IMR-90 (cell line): Measurements from ENCODE around the gene TRMT2B.

ENCODE experiments used
- CEBPB ChIP-seq: IDR thresholded peaks from 2 replicates; pipeline ENCODE4 v1.6.1; 2012; ENCODE audit warnings: low read depth, low read length, improper control_type of control experiment
- CHD1 ChIP-seq: IDR thresholded peaks from 2 replicates; pipeline ENCODE4 v1.6.1; 2012; ENCODE audit warnings: low read depth, low read length, improper control_type of control experiment
- CTCF ChIP-seq: conservative IDR thresholded peaks from 2 replicates; pipeline ENCODE4 v1.5.1; 2012; ENCODE audit warnings: mild to moderate bottlenecking, low read depth, low read length, improper control_type of control experiment
- MAFK ChIP-seq: IDR thresholded peaks from 2 replicates; pipeline ENCODE4 v1.6.1; 2012; ENCODE audit warnings: low read depth, low read length, improper control_type of control experiment
- MAZ ChIP-seq: IDR thresholded peaks from 2 replicates; pipeline ENCODE4 v1.6.1; 2012; ENCODE audit warnings: low read depth, mild to moderate bottlenecking, low read length, improper control_type of control experiment, moderate library complexity, borderline replicate concordance
- MXI1 ChIP-seq: IDR thresholded peaks from 2 replicates; pipeline ENCODE4 v1.6.1; 2012; ENCODE audit warnings: low read depth, mild to moderate bottlenecking, low read length, moderate library complexity, borderline replicate concordance
- NFE2L2 ChIP-seq: fragments of 150-350 bp; IDR thresholded peaks from 2 replicates; pipeline ENCODE4 v1.6.1; 2016; ENCODE audit warnings: low read depth, mild to moderate bottlenecking, low read length
- POLR2A ChIP-seq: IDR thresholded peaks from 2 replicates; pipeline ENCODE4 v1.6.1; 2012; ENCODE audit warnings: mild to moderate bottlenecking, low read depth, low read length
- RAD21 ChIP-seq: IDR thresholded peaks from 2 replicates; pipeline ENCODE4 v1.6.1; 2012; ENCODE audit warnings: low read length, improper control_type of control experiment
- RCOR1 ChIP-seq: IDR thresholded peaks from 2 replicates; pipeline ENCODE4 v1.6.1; 2012; ENCODE audit warnings: mild to moderate bottlenecking, low read length, improper control_type of control experiment; ENCODE audit not compliant: insufficient replicate concordance
- RFX5 ChIP-seq: IDR thresholded peaks from 2 replicates; pipeline ENCODE4 v1.8.0; 2012; ENCODE audit warnings: low read depth, mild to moderate bottlenecking, low read length, moderate library complexity
- SMC3 ChIP-seq: fragments of 150-350 bp; IDR thresholded peaks from 2 replicates; pipeline ENCODE4 v1.6.1; 2016; ENCODE audit warnings: low read depth, mild to moderate bottlenecking, antibody characterized with exemption, low read length, moderate library complexity
- USF2 ChIP-seq: fragments of 150-350 bp; IDR thresholded peaks from 2 replicates; pipeline ENCODE4 v1.6.1; 2017; ENCODE audit warnings: mild to moderate bottlenecking, antibody characterized with exemption, low read length, low read depth

- TF ChIP-seq CTCF: no peak
- no peak for TF ChIP-seq MAFK
- TF ChIP-seq MAZ: no peak
- TF ChIP-seq USF2: no peak
- TF ChIP-seq MXI1: no peak
- no peak for TF ChIP-seq POLR2A
- no peak for TF ChIP-seq NFE2L2
- no peak for TF ChIP-seq RCOR1
- no peak for TF ChIP-seq CHD1
- no peak for TF ChIP-seq SMC3
- no peak for TF ChIP-seq RFX5
- TF ChIP-seq CEBPB: no peak
- TF ChIP-seq RAD21: no peak
Observed at GRCh38 chrX:100984818-100985217, 67.1 kb downstream of the TRMT2B start.
